ENCODE results near the gene REXO4.

DNA sequence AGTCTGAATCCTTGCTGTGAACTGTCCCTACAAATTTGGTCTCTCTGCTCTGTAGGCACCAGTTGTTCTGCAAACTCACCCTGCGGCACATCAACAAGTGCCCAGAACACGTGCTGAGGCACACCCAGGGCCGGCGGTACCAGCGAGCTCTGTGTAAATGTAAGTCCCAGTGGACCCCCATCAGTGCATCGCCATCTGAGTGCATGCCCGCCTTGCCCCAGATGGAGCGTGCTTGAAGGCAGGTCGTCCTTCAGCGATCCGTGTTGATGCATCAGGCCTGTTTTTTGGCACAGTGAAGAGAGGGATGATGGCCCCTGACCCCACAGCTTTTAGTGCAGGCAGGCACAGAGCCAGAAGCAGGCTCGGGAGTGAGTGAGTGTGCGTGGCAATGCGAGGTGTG is 60.2 kb downstream of the REXO4 start:
- no peak for TF ChIP-seq GATA2 (IDR thresholded peaks at IDR 0.05; ENCODE audit: low read depth, low read length)
- no peak for TF ChIP-seq GATA3 (IDR thresholded peaks at IDR 0.05; ENCODE audit: low read depth, low read length)

Data from SH-SY5Y (cell line).